ENCODE measurements around the gene DPM1.

The DPM1 gene

DNA sequence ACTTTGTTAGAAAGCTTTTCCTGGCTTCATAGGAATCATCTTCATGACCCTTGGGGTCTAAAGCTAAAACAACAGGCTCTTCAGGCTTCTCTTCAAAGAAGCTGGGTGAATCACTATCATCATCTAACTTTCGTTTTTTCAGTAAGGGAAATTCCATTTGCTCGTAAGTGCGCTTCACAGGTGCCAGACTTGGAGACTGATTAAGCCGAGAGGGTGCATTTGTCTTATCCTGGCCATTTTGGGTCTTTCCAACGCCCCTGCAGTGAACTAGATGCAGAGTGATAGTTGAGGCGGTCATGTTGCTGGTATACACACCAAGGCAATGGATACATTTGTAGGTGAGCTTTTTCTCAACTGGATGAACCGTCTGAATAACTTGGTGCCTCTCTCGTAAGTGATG is 65.9 kb downstream of the DPM1 start:
- no peak for DNase-seq

DNA sequence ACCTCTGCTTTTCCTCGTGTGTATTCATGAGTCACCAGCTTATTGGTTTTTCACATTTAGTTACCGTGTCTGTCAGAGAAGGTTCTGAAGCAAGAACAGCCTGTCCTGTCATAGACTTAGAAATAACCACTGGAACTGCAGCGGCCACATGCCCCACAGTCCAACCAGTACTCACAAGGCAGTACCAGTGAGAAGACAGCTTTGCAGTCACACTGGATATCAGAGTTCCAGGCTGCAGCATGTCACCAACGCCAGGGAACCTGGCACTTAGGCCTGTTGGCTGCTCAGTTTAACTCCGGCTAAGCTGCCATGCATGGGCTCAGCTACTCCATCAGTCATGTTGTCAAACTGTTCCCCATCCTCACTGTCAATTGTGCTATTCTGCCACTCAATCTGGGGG is 67.2 kb downstream of the DPM1 start:
- no peak for DNase-seq

DNA sequence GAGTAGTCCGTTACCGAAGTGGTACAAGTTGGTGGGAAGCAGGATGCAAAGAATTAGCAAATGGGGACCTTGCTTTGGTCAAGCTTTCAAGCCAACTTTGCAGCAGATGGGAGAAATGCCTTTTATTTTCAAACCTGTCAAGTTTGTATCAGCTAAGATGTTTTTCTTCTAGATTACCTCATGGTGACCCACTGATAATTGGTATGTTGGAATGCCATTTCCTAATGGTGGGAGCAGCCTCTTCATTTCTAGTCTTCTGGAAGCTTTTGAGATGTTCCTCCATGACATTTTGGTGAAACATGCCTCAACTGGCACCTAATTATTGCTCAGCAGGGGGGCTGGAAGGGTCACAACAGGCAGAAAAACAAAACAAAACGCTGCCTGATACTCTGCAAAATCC is 70.8 kb downstream of the DPM1 start:
- DNase-seq: no peak

DNA sequence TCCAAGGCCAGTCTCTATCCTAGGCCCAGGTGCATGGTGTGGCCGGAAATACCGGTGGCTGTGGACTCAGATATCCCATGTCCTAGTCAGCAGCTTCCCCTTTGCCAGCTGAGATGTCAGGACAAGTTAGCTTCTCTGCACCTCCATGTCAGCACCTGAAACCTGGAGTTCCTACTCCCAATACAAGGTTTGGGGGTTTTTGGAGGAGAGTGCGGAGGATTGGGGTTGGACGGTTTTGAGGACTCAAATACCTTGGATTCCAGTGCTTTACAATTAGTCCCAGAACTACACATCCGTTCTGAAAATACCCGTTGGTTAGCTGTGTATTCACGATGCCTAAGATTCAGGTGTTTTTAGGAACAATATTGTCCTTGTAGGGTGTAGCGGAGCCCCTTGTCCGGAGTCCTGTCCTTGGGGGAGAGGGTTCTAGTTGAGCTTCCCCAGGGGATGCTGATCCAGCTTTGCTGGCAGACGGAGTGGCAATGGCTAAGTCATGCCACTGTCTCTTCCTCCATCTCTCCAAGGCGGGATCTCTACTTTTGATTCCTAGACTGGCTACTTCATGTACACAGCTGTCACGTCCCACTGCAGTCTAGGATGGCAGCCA is 72.0 kb downstream of the DPM1 start:
- DNase-seq: no peak

DNA sequence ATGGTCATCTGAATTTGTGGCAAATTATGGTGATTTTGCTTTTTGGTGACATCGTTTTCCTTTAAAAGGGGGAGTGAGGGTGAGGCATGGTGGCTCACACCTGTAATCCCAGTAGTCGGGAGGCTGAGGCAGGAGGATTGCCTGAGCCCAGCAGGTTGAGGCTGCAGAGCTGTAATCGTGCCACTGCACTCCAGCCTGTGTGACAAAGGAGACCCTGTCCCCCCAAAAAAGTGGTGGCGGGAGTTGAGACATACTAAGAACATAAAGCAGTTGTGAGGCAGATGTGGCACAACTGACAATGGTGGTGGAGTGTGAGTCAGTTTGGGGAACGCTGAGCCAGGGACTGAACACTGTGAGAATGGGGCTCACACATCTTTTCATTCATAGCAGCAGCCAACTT is 72.6 kb downstream of the DPM1 start:
- no peak for DNase-seq

DNA sequence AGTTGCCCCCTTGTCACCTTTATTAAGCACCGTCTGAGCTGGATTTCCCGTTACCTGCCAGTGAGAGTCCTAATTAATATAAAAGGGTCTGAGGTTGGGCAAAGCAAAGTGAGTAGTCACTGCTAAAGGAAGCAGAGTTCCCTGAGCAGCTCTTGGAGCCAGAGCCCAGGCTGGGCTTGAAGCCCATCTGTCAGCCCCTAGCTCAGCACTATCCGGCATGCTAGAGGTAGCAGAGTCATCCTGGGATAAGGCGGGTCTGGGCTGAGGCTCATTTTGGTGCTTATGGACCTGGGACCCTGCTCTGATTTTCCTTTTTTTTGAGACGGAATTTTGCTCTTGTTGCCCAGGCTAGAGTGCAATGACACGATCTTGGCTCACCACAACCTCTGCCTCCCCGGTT is 73.3 kb downstream of the DPM1 start:
- no peak for DNase-seq
